Liver (tissue), 9 donors: ENCODE results near the gene SDSL. TPM values are rescaled to one million over a fixed set of nuclear protein-coding genes. Genes with fewer than 3 reads are reported as not detected.

Experiments
- DNase-seq: peaks from one replicate; pipeline ENCODE4 v3.0.0-alpha.2; 2017; ENCODE audit warnings: low spot score
- H3K27ac ChIP-seq, 2 donors: one replicate each; pipeline ENCODE4 v1.7.0; 2013; ENCODE audit warnings: inconsistent platforms in 2 of 2, low read length in 2 of 2, control low read depth in 1 of 2, low read depth in 1 of 2, mild to moderate bottlenecking in 1 of 2
- H3K27me3 ChIP-seq, 4 donors: one replicate each; pipeline versions ENCODE4 v1.6.1 to v1.7.0; 2013; ENCODE audit warnings: low read length in 3 of 4, inconsistent platforms in 1 of 4, mild to moderate bottlenecking in 1 of 4, moderate library complexity in 1 of 4; ENCODE audit not compliant: control insufficient read depth in 4 of 4, insufficient read depth in 4 of 4
- H3K36me3 ChIP-seq, 4 donors: one replicate each; pipeline versions ENCODE4 v1.6.1 to v1.7.0; 2013; ENCODE audit warnings: low read length in 3 of 4, mild to moderate bottlenecking in 3 of 4, low read depth in 1 of 4, moderate library complexity in 1 of 4; ENCODE audit not compliant: control insufficient read depth in 4 of 4, insufficient read depth in 3 of 4
- H3K4me1 ChIP-seq, 4 donors: one replicate each; pipeline versions ENCODE4 v1.6.1 to v1.7.0; 2013; ENCODE audit warnings: low read length in 3 of 4, mild to moderate bottlenecking in 3 of 4, moderate library complexity in 1 of 4; ENCODE audit not compliant: control insufficient read depth in 4 of 4, insufficient read depth in 4 of 4
- H3K4me3 ChIP-seq, 3 donors: one replicate each; pipeline versions ENCODE4 v1.6.1 to v1.7.0; 2013; ENCODE audit warnings: low read length in 3 of 3, control low read depth in 1 of 3, low read depth in 1 of 3, mild to moderate bottlenecking in 1 of 3
- H3K9ac ChIP-seq, 2 donors: one replicate each; pipeline ENCODE4 v1.7.0; 2013; ENCODE audit warnings: low read length in 2 of 2, mild to moderate bottlenecking in 2 of 2, moderate library complexity in 2 of 2, control low read depth in 1 of 2, low read depth in 1 of 2
- H3K9me3 ChIP-seq, 4 donors: one replicate each; pipeline versions ENCODE4 v1.6.1 to v1.7.0; 2013; ENCODE audit warnings: low read length in 3 of 4; ENCODE audit not compliant: control insufficient read depth in 4 of 4
- ATF3 ChIP-seq: IDR thresholded peaks from 2 replicates; pipeline ENCODE4 v1.6.1; 2016; ENCODE audit warnings: antibody characterized with exemption
- CTCF ChIP-seq: fragments of 150-350 bp; IDR thresholded peaks from 2 replicates; pipeline ENCODE4 v1.5.1; 2017; ENCODE audit warnings: improper control_type of control experiment, low read depth, low read length; ENCODE audit not compliant: missing input control
- EGR1 ChIP-seq, 2 donors: IDR thresholded peaks; 2 replicates each; pipeline ENCODE4 v1.6.1; 2016 to 2018; ENCODE audit warnings: antibody characterized with exemption in 2 of 2, low read depth in 2 of 2
- FOXA1 ChIP-seq: IDR thresholded peaks from 2 replicates; pipeline ENCODE4 v1.6.1; 2016; ENCODE audit warnings: antibody characterized with exemption
- FOXA2 ChIP-seq: IDR thresholded peaks from 2 replicates; pipeline ENCODE4 v1.6.1; 2016; ENCODE audit warnings: antibody characterized with exemption
- HNF4A ChIP-seq, 2 donors: conservative IDR thresholded peaks; 2 replicates each; pipeline ENCODE4 v1.6.1; 2016; ENCODE audit warnings: antibody characterized with exemption in 2 of 2, mild to moderate bottlenecking in 2 of 2
- HNF4G ChIP-seq: IDR thresholded peaks from 2 replicates; pipeline ENCODE4 v1.6.1; 2016; ENCODE audit warnings: antibody characterized with exemption
- JUND ChIP-seq, 2 donors: IDR thresholded peaks; 2 replicates each; pipeline ENCODE4 v1.6.1; 2016; ENCODE audit warnings: antibody characterized with exemption in 2 of 2
- MAX ChIP-seq: IDR thresholded peaks from 2 replicates; pipeline ENCODE4 v1.6.1; 2016; ENCODE audit warnings: antibody characterized with exemption
- RAD21 ChIP-seq, 2 donors: IDR thresholded peaks; 2 replicates each; pipeline ENCODE4 v1.6.1; 2016; ENCODE audit warnings: antibody characterized with exemption in 2 of 2, mild to moderate bottlenecking in 2 of 2
- REST ChIP-seq: IDR thresholded peaks from 2 replicates; pipeline ENCODE4 v1.6.1; 2016; ENCODE audit warnings: antibody characterized with exemption, mild to moderate bottlenecking
- RXRA ChIP-seq, 2 donors: IDR thresholded peaks; 2 replicates each; pipeline ENCODE4 v1.6.1; 2017 to 2018; ENCODE audit warnings: antibody characterized with exemption in 2 of 2, mild to moderate bottlenecking in 1 of 2
- TAF1 ChIP-seq: conservative IDR thresholded peaks from 2 replicates; pipeline ENCODE4 v1.6.1; 2016; ENCODE audit warnings: antibody characterized with exemption, mild to moderate bottlenecking
- YY1 ChIP-seq: IDR thresholded peaks from 2 replicates; pipeline ENCODE4 v1.6.1; 2016; ENCODE audit warnings: antibody characterized with exemption, mild to moderate bottlenecking
- ZBTB33 ChIP-seq: IDR thresholded peaks from 2 replicates; pipeline ENCODE4 v1.6.1; 2016; ENCODE audit warnings: antibody characterized with exemption
- WGBS: extraction: QIAGEN DNeasy Blood & Tissue Kit; methylation state at CpG from one replicate; pipeline ENCODE4 v1.1.7; 2013; 5-methylcytosine and 5-hydroxymethylcytosine counted together
- polyA plus RNA-seq, 2 donors: library from polyadenylated mRNA; stranded (reverse) in 1 of 2; unstranded in 1 of 2; fragments of 200-250 nt in 1 of 2; fragments of >200 nt in 1 of 2; fragmentation: Nextera tagmentation in 1 of 2; extraction: Ambion mirVana in 1 of 2; gene quantifications; one replicate each; pipeline versions ENCODE4 v1.2.1 to v1.2.3, GENCODE V29; 2013 to 2015
- total RNA-seq, 2 donors: library from RNA; depleted of rRNA; stranded (reverse); fragments of >200 nt; gene quantifications; one replicate each; pipeline ENCODE4 v1.2.3, GENCODE V29; 2014
- donor health status: healthy.
- donor health status: healthy.
- donor health status: healthy.
- donor health status: healthy.
- donor health status: healthy.

Gene SDSL
- total and polyA plus RNA-seq, 4 donors: 22.4 to 93.1 (median 33.7) TPM

GRCh38 chr12:113462117-113462774 is 40.1 kb downstream of the SDSL start:
- H3K4me1 ChIP-seq: peaks cover 13 to 38% (median 24%) of the 10 kb centered on the region in 4 donors
- WGBS: 12% methylated on average over 25 of the region's 25 CpGs
- no peak overlapping the region for H3K9ac ChIP-seq
- peak; percentile 73 to 79 for TF ChIP-seq RAD21 (IDR thresholded peaks at IDR 0.05)
- no peak for TF ChIP-seq JUND (IDR thresholded peaks at IDR 0.05)
- no peak for TF ChIP-seq FOXA1
- TF ChIP-seq HNF4G: no peak
- no peak for TF ChIP-seq FOXA2
- TF ChIP-seq MAX: no peak
- TF ChIP-seq ZBTB33: no peak
- no peak for TF ChIP-seq EGR1 (IDR thresholded peaks at IDR 0.05; ENCODE audit: low read depth in 2 of 2)
- peak in 1 of 2 donors; percentile 31 for TF ChIP-seq HNF4A (conservative IDR thresholded peaks at IDR 0.05)
- no peak for TF ChIP-seq ATF3
- TF ChIP-seq REST: no peak
- peak; percentile 28 to 62 for TF ChIP-seq RXRA (IDR thresholded peaks at IDR 0.05)
- TF ChIP-seq TAF1: no peak
- peak; percentile 65 for TF ChIP-seq CTCF
- no peak for TF ChIP-seq YY1
- H3K4me3 ChIP-seq: peak overlapping the region in 1 of 3 donors; percentile 15
- peak; percentile 83 for DNase-seq
- H3K9me3 ChIP-seq: no peaks in the 10 kb centered on the region
- H3K36me3 ChIP-seq: no peaks in the 10 kb centered on the region
- H3K27ac ChIP-seq: no peak overlapping the region
- H3K27me3 ChIP-seq: peaks cover 10 to 31% (median 23%) of the 10 kb centered on the region in 4 donors
